ENCODE results near the gene WWOX.

Gene WWOX

GRCh38 chr16:78659668-78660217, 560.3 kb downstream of the WWOX start:
- TF ChIP-seq REST (IDR thresholded peaks at IDR 0.05; ENCODE audit: insufficient read depth in 1 of 2, low read depth in 2 of 2, low read length in 2 of 2) (no peak), FOXP2 (optimal IDR thresholded peaks at IDR 0.05; ENCODE audit: borderline replicate concordance, extremely low read depth, extremely low read length, insufficient read depth) (no peak), POLR2AphosphoS5 (IDR thresholded peaks at IDR 0.05; ENCODE audit: low read depth, low read length) (no peak), SIN3A (IDR thresholded peaks at IDR 0.05; ENCODE audit: borderline replicate concordance, insufficient read depth, low read length) (no peak), TAF1 (IDR thresholded peaks at IDR 0.05; ENCODE audit: borderline replicate concordance, insufficient read depth, low read length) (no peak)

- TF ChIP-seq REST (IDR thresholded peaks at IDR 0.05; ENCODE audit: insufficient read depth in 1 of 2, low read depth in 2 of 2, low read length in 2 of 2): no peak
- no peak for TF ChIP-seq TAF1 (IDR thresholded peaks at IDR 0.05; ENCODE audit: borderline replicate concordance, insufficient read depth, low read length)
- TF ChIP-seq POLR2AphosphoS5 (IDR thresholded peaks at IDR 0.05; ENCODE audit: low read depth, low read length): no peak
- TF ChIP-seq FOXP2 (optimal IDR thresholded peaks at IDR 0.05; ENCODE audit: borderline replicate concordance, extremely low read depth, extremely low read length, insufficient read depth): no peak
- no peak for TF ChIP-seq SIN3A (IDR thresholded peaks at IDR 0.05; ENCODE audit: borderline replicate concordance, insufficient read depth, low read length)
Measured at GRCh38 chr16:78660795-78661194, 561.3 kb downstream of the WWOX start.

- TF ChIP-seq TAF1 (IDR thresholded peaks at IDR 0.05; ENCODE audit: borderline replicate concordance, insufficient read depth, low read length) (no peak), SIN3A (IDR thresholded peaks at IDR 0.05; ENCODE audit: borderline replicate concordance, insufficient read depth, low read length) (no peak), REST (IDR thresholded peaks at IDR 0.05; ENCODE audit: insufficient read depth in 1 of 2, low read depth in 2 of 2, low read length in 2 of 2) (no peak), POLR2AphosphoS5 (IDR thresholded peaks at IDR 0.05; ENCODE audit: low read depth, low read length) (no peak), FOXP2 (optimal IDR thresholded peaks at IDR 0.05; ENCODE audit: borderline replicate concordance, extremely low read depth, extremely low read length, insufficient read depth) (no peak)
Measured at GRCh38 chr16:78663690-78664089, 564.2 kb downstream of the WWOX start.

- no peak for TF ChIP-seq TAF1 (IDR thresholded peaks at IDR 0.05; ENCODE audit: borderline replicate concordance, insufficient read depth, low read length)
- no peak for TF ChIP-seq REST (IDR thresholded peaks at IDR 0.05; ENCODE audit: insufficient read depth in 1 of 2, low read depth in 2 of 2, low read length in 2 of 2)
- no peak for TF ChIP-seq SIN3A (IDR thresholded peaks at IDR 0.05; ENCODE audit: borderline replicate concordance, insufficient read depth, low read length)
- TF ChIP-seq FOXP2 (optimal IDR thresholded peaks at IDR 0.05; ENCODE audit: borderline replicate concordance, extremely low read depth, extremely low read length, insufficient read depth): no peak
- TF ChIP-seq POLR2AphosphoS5 (IDR thresholded peaks at IDR 0.05; ENCODE audit: low read depth, low read length): no peak
Measured at GRCh38 chr16:78664811-78665772, 565.6 kb downstream of the WWOX start.
